HEK293 (cell line): Measurements from ENCODE around the gene AMIGO1.

Experiments used
- SETDB1 ChIP-seq: IDR thresholded peaks from one replicate; pipeline ENCODE4 v1.6.1; 2017; ENCODE audit warnings: mild to moderate bottlenecking, low read length, moderate library complexity, mixed read lengths; ENCODE audit not compliant: insufficient read length
- ZBTB8A ChIP-seq: fragments of 450-650 bp; formaldehyde crosslinking; IDR thresholded peaks from 2 replicates; pipeline ENCODE4 v1.5.1; 2016; ENCODE audit warnings: missing biosample characterization, missing genetic modification characterization
- ZNF121 ChIP-seq: fragments of 450-650 bp; formaldehyde crosslinking; IDR thresholded peaks from 2 replicates; pipeline ENCODE4 v1.5.1; 2016; ENCODE audit warnings: missing biosample characterization, missing genetic modification characterization
- ZNF239 ChIP-seq: fragments of 450-650 bp; formaldehyde crosslinking; IDR thresholded peaks from 2 replicates; pipeline ENCODE4 v1.5.1; 2016; ENCODE audit warnings: missing biosample characterization, missing genetic modification characterization
- ZNF24 ChIP-seq: fragments of 450-650 bp; formaldehyde crosslinking; IDR thresholded peaks from 2 replicates; pipeline ENCODE4 v1.5.1; 2016; ENCODE audit warnings: missing biosample characterization, missing genetic modification characterization
- ZNF433 ChIP-seq: fragments of 450-650 bp; formaldehyde crosslinking; IDR thresholded peaks from 2 replicates; pipeline ENCODE4 v1.5.1; 2016; ENCODE audit warnings: missing biosample characterization, missing genetic modification characterization, low read depth
- ZNF660 ChIP-seq: fragments of 450-650 bp; IDR thresholded peaks from 2 replicates; pipeline ENCODE4 v1.5.1; 2018; ENCODE audit warnings: missing biosample characterization, mild to moderate bottlenecking, missing genetic modification characterization
- ZNF843 ChIP-seq: fragments of 450-650 bp; formaldehyde crosslinking; IDR thresholded peaks from 2 replicates; pipeline ENCODE4 v1.5.1; 2016; ENCODE audit warnings: missing biosample characterization, missing genetic modification characterization
- TF ChIP-seq, protein P1 (sequence below): fragments of 450-650 bp; formaldehyde crosslinking; IDR thresholded peaks from 2 replicates; pipeline ENCODE4 v1.5.1; 2016; ENCODE audit warnings: missing biosample characterization, missing genetic modification characterization

DNA sequence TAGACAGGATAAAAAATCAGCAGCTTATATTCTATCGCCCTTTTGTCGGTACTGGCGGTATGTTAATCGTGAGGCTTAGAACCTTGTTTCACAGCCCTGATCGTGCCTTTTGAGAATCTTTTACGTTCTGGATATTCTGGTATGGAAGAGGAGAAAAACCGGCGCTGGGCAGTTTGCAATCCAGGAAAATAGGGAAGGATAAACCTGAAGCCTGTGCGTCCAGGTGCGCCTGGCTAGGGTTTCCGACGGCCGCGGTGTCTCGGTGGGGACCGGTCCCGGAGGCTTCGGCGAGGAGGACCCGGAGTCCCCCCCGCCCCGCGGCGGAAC is 43.4 kb downstream of the AMIGO1 start:
- TF ChIP-seq, protein P1, sequence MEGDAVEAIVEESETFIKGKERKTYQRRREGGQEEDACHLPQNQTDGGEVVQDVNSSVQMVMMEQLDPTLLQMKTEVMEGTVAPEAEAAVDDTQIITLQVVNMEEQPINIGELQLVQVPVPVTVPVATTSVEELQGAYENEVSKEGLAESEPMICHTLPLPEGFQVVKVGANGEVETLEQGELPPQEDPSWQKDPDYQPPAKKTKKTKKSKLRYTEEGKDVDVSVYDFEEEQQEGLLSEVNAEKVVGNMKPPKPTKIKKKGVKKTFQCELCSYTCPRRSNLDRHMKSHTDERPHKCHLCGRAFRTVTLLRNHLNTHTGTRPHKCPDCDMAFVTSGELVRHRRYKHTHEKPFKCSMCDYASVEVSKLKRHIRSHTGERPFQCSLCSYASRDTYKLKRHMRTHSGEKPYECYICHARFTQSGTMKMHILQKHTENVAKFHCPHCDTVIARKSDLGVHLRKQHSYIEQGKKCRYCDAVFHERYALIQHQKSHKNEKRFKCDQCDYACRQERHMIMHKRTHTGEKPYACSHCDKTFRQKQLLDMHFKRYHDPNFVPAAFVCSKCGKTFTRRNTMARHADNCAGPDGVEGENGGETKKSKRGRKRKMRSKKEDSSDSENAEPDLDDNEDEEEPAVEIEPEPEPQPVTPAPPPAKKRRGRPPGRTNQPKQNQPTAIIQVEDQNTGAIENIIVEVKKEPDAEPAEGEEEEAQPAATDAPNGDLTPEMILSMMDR (tag by site-specific recombination) = no peak
- TF ChIP-seq SETDB1 (no peak), ZBTB8A (peak; percentile 48; the same call in 1 of the 2 replicates), ZNF24 (tag by site-specific recombination) (no peak), ZNF433 (no peak), ZNF660 (tag by site-specific recombination) (no peak), ZNF239 (tag by site-specific recombination) (no peak), ZNF121 (tag by site-specific recombination) (no peak), ZNF843 (tag by site-specific recombination) (no peak)
